ENCODE results near the gene SKIDA1.

SKIDA1 gene

GRCh38 chr10:21501731-21502347 lies 23.6 kb downstream of the SKIDA1 start:
- DNase-seq (ENCODE audit: low read depth in 3 of 3) = no peak

GRCh38 chr10:21501091-21501490 lies 24.4 kb downstream of the SKIDA1 start:
- DNase-seq (ENCODE audit: low read depth in 3 of 3) = no peak

- DNase-seq (ENCODE audit: low read depth in 3 of 3) = no peak
These were observed 24.9 kb downstream of the SKIDA1 start for GRCh38 chr10:21500578-21500910.

GRCh38 chr10:21499701-21500577 lies 25.5 kb downstream of the SKIDA1 start:
- no peak for DNase-seq (ENCODE audit: low read depth in 3 of 3)

GRCh38 chr10:21498986-21499385 lies 26.5 kb downstream of the SKIDA1 start:
- DNase-seq (ENCODE audit: low read depth in 3 of 3) = no peak

GRCh38 chr10:21498377-21498776 lies 27.1 kb downstream of the SKIDA1 start:
- DNase-seq (ENCODE audit: low read depth in 3 of 3) = no peak

GRCh38 chr10:21497177-21497807 lies 28.2 kb downstream of the SKIDA1 start:
- DNase-seq (ENCODE audit: low read depth in 3 of 3) = peak in 1 of 3 experiments; percentile 34

GRCh38 chr10:21496343-21497176 lies 28.9 kb downstream of the SKIDA1 start:
- DNase-seq (ENCODE audit: low read depth in 3 of 3) = peak in 1 of 3 experiments; percentile 52

- peak; percentile 72 to 85 (median 79) for DNase-seq (ENCODE audit: low read depth in 3 of 3)
These were observed 29.6 kb downstream of the SKIDA1 start for GRCh38 chr10:21495752-21496342.

GRCh38 chr10:21495002-21495751 lies 30.3 kb downstream of the SKIDA1 start:
- DNase-seq (ENCODE audit: low read depth in 3 of 3) = no peak

- peak in 1 of 3 experiments; percentile 32 for DNase-seq (ENCODE audit: low read depth in 3 of 3)
These were observed 31.1 kb downstream of the SKIDA1 start for GRCh38 chr10:21494191-21495001.

GRCh38 chr10:21493784-21494183 lies 31.7 kb downstream of the SKIDA1 start:
- no peak for DNase-seq (ENCODE audit: low read depth in 3 of 3)

GRCh38 chr10:21492421-21492820 lies 33.1 kb downstream of the SKIDA1 start:
- no peak for DNase-seq (ENCODE audit: low read depth in 3 of 3)

GRCh38 chr10:21490711-21491105 lies 34.8 kb downstream of the SKIDA1 start:
- DNase-seq (ENCODE audit: low read depth in 3 of 3) = no peak

- DNase-seq (ENCODE audit: low read depth in 3 of 3) = no peak
These were observed 35.3 kb downstream of the SKIDA1 start for GRCh38 chr10:21490028-21490710.

GRCh38 chr10:21488957-21489446 lies 36.5 kb downstream of the SKIDA1 start:
- DNase-seq (ENCODE audit: low read depth in 3 of 3) = no peak

- no peak for DNase-seq (ENCODE audit: low read depth in 3 of 3)
These were observed 37.1 kb downstream of the SKIDA1 start for GRCh38 chr10:21488246-21488956.

- no peak for DNase-seq (ENCODE audit: low read depth in 3 of 3)
These were observed 37.9 kb downstream of the SKIDA1 start for GRCh38 chr10:21487416-21488180.
